Fibroblast of lung (primary cell): ENCODE results near the gene HNRNPL. TPM values are rescaled to one million over a fixed set of nuclear protein-coding genes. Genes with fewer than 3 reads are reported as not detected.

Source experiments
- DNase-seq, 2 donors: peaks; one replicate each; pipeline versions ENCODE4 v3.0.0 to v3.0.0-alpha.2; 2010; ENCODE audit warnings: low read depth in 2 of 2
- H2AFZ ChIP-seq: 2 replicates; pipeline ENCODE4 v1.5.1; 2012; ENCODE audit warnings: low read length, control low read depth, inconsistent platforms
- H3K27ac ChIP-seq: 2 replicates; pipeline ENCODE4 v1.5.1; 2011; ENCODE audit warnings: low read length, control low read depth; ENCODE audit not compliant: insufficient read depth
- H3K27me3 ChIP-seq: 2 replicates; pipeline ENCODE4 v1.5.1; 2011; ENCODE audit warnings: mild to moderate bottlenecking, low read length; ENCODE audit not compliant: control insufficient read depth, insufficient read depth
- H3K36me3 ChIP-seq: 2 replicates; pipeline ENCODE4 v1.5.1; 2011; ENCODE audit warnings: low read length; ENCODE audit not compliant: control insufficient read depth, insufficient read depth
- H3K4me1 ChIP-seq: 2 replicates; pipeline ENCODE4 v1.5.1; 2011; ENCODE audit warnings: low read length; ENCODE audit not compliant: control insufficient read depth, insufficient read depth; ENCODE audit errors: extremely low read depth
- H3K4me2 ChIP-seq: 2 replicates; pipeline ENCODE4 v1.5.1; 2011; ENCODE audit warnings: low read length, control low read depth; ENCODE audit not compliant: insufficient read depth; ENCODE audit errors: extremely low read depth
- H3K4me3 ChIP-seq, 4 experiments: fragments of 200-600 bp in 1 of 4; sonication (generic) in 1 of 4; replicated peaks in 1 of 4; 2 replicates each; pipeline ENCODE4 v1.5.1; 2011 to 2016; ENCODE audit warnings: low read length in 4 of 4, low read depth in 3 of 4, mild to moderate bottlenecking in 3 of 4, control low read depth in 2 of 4, inconsistent platforms in 1 of 4, mixed read lengths in 1 of 4; ENCODE audit not compliant: insufficient read depth in 1 of 4; ENCODE audit errors: control extremely low read depth in 1 of 4
- H3K79me2 ChIP-seq: 2 replicates; pipeline ENCODE4 v1.5.1; 2012; ENCODE audit warnings: mild to moderate bottlenecking, low read length, inconsistent platforms; ENCODE audit not compliant: control insufficient read depth, insufficient read depth
- H3K9ac ChIP-seq: 2 replicates; pipeline ENCODE4 v1.5.1; 2011; ENCODE audit warnings: mild to moderate bottlenecking, low read length, control low read depth; ENCODE audit not compliant: insufficient read depth
- H3K9me3 ChIP-seq: 2 replicates; pipeline ENCODE4 v1.5.1; 2012; ENCODE audit warnings: low read depth, low read length; ENCODE audit not compliant: control insufficient read depth, insufficient read depth
- H4K20me1 ChIP-seq: 2 replicates; pipeline ENCODE4 v1.5.1; 2011; ENCODE audit warnings: low read length; ENCODE audit not compliant: control insufficient read depth, insufficient read depth; ENCODE audit errors: extremely low read depth
- EZH2 ChIP-seq: IDR thresholded peaks from 2 replicates; pipeline ENCODE4 v1.5.1; 2012; ENCODE audit warnings: low read length, control low read depth, mild to moderate bottlenecking; ENCODE audit errors: missing control alignments
- polyA plus RNA-seq, 2 donors: library from polyadenylated mRNA; depleted of rRNA in 1 of 2; stranded (reverse) in 1 of 2; unstranded in 1 of 2; fragments of >200 nt; gene quantifications; 2 replicates each; pipeline ENCODE4 v1.2.1, GENCODE V29; 2011 to 2012; ENCODE audit warnings: missing spikeins in 1 of 2
- total RNA-seq: library from RNA; depleted of rRNA; stranded (reverse); fragments of >200 nt; gene quantifications from 2 replicates; pipeline ENCODE4 v1.2.1, GENCODE V29; 2014
- TF ChIP-seq, protein P1 (sequence below), 2 donors: IDR thresholded peaks in 1 of 2; conservative IDR thresholded peaks in 1 of 2; 1 replicate in 1 of 2; 2 replicates in 1 of 2; pipeline ENCODE4 v1.5.1; 2011 to 2012; ENCODE audit warnings: low read length in 2 of 2, control low read depth in 1 of 2, inconsistent platforms in 1 of 2, low read depth in 1 of 2, mild to moderate bottlenecking in 1 of 2

Gene HNRNPL
- total and polyA plus RNA-seq, 2 donors (not counting 1 experiment from before 2014, with no cell fraction given) = 184 to 189 TPM

- Histone ChIP-seq H3K4me3 (no peak overlapping the region), H3K4me2 (no peak overlapping the region), H3K9ac (no peak overlapping the region), H3K79me2 (no peaks in the 10 kb centered on the region), H3K9me3 (no peaks in the 10 kb centered on the region), H3K4me1 (peaks cover 31% of the 10 kb centered on the region), H2AFZ (no peak overlapping the region), H4K20me1 (no peaks in the 10 kb centered on the region), H3K36me3 (peaks cover 22% of the 10 kb centered on the region), H3K27me3 (no peaks in the 10 kb centered on the region), H3K27ac (no peak overlapping the region)
- TF ChIP-seq, protein P1, sequence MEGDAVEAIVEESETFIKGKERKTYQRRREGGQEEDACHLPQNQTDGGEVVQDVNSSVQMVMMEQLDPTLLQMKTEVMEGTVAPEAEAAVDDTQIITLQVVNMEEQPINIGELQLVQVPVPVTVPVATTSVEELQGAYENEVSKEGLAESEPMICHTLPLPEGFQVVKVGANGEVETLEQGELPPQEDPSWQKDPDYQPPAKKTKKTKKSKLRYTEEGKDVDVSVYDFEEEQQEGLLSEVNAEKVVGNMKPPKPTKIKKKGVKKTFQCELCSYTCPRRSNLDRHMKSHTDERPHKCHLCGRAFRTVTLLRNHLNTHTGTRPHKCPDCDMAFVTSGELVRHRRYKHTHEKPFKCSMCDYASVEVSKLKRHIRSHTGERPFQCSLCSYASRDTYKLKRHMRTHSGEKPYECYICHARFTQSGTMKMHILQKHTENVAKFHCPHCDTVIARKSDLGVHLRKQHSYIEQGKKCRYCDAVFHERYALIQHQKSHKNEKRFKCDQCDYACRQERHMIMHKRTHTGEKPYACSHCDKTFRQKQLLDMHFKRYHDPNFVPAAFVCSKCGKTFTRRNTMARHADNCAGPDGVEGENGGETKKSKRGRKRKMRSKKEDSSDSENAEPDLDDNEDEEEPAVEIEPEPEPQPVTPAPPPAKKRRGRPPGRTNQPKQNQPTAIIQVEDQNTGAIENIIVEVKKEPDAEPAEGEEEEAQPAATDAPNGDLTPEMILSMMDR (conservative IDR thresholded peaks at IDR 0.05 in 1 of 2, IDR thresholded peaks at IDR 0.05 in 1 of 2; ENCODE audit: low read depth in 1 of 2, low read length in 2 of 2) = no peak
- no peak for TF ChIP-seq EZH2
- no peak for DNase-seq
These were observed 15.7 kb downstream of the HNRNPL start for GRCh38 chr19:38834104-38834490.

DNA sequence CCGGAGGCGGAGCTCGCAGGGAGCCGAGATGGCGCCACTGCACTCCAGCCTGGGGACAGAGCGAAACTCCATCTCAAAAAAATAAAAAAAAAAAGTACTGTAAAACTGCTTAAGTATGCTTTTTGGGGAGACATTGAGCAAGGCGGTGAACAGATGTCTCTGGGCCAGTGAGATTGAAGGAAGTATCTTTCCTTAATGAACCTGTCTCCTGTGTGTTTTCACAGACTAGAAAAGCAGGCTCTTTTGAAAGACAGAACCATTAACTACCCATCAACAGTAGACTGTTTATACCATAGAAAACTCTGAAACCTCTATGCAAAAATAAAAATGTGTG lies 16.7 kb downstream of the HNRNPL start:
- H3K36me3 ChIP-seq = peaks cover 14% of the 10 kb centered on the region
- H4K20me1 ChIP-seq = no peaks in the 10 kb centered on the region
- H3K4me2 ChIP-seq = no peak overlapping the region
- H3K27ac ChIP-seq = no peak overlapping the region
- TF ChIP-seq, protein P1 (conservative IDR thresholded peaks at IDR 0.05 in 1 of 2, IDR thresholded peaks at IDR 0.05 in 1 of 2; ENCODE audit: low read depth in 1 of 2, low read length in 2 of 2) = no peak
- TF ChIP-seq EZH2 = no peak
- no peaks in the 10 kb centered on the region for H3K27me3 ChIP-seq
- no peaks in the 10 kb centered on the region for H3K79me2 ChIP-seq
- H2AFZ ChIP-seq = no peak overlapping the region
- H3K9ac ChIP-seq = no peak overlapping the region
- peaks cover 31% of the 10 kb centered on the region for H3K4me1 ChIP-seq
- no peak for DNase-seq
- no peaks in the 10 kb centered on the region for H3K9me3 ChIP-seq
- H3K4me3 ChIP-seq = no peak overlapping the region

- Histone ChIP-seq H4K20me1 (no peaks in the 10 kb centered on the region), H3K9ac (peak overlapping the region; percentile 54), H3K36me3 (peaks cover 5% of the 10 kb centered on the region), H3K4me2 (peak overlapping the region; percentile 85), H3K4me3 (peak overlapping the region; percentile 25 to 72 (median 55)), H3K79me2 (no peaks in the 10 kb centered on the region), H2AFZ (peak overlapping the region; percentile 73), H3K27me3 (no peaks in the 10 kb centered on the region), H3K9me3 (no peaks in the 10 kb centered on the region), H3K4me1 (peaks cover 27% of the 10 kb centered on the region), H3K27ac (peak overlapping the region; percentile 92)
- TF ChIP-seq, protein P1 (conservative IDR thresholded peaks at IDR 0.05 in 1 of 2, IDR thresholded peaks at IDR 0.05 in 1 of 2; ENCODE audit: low read depth in 1 of 2, low read length in 2 of 2) = no peak
- TF ChIP-seq EZH2 = no peak
- peak; percentile 94 to 98 for DNase-seq
These were observed 18.6 kb downstream of the HNRNPL start for GRCh38 chr19:38831142-38831605.
